SK-N-MC (cell line): ENCODE data around the gene SPACA7.

Experiments used
- EZH2 ChIP-seq: fragments of 200-600 bp; sonication (generic); IDR thresholded peaks from one replicate; pipeline ENCODE4 v1.6.1; 2017; ENCODE audit warnings: antibody characterized with exemption
- POLR2AphosphoS5 ChIP-seq: IDR thresholded peaks from 2 replicates; pipeline ENCODE4 v1.6.1; 2012; ENCODE audit warnings: mild to moderate bottlenecking, low read depth, low read length, borderline replicate concordance

- TF ChIP-seq EZH2 (no peak), POLR2AphosphoS5 (no peak)
Measured at GRCh38 chr13:112331675-112332074, 44.5 kb upstream of the SPACA7 start.
